ENCODE results near the gene SMYD3.

SMYD3 gene

GRCh38 chr1:246111570-246111969 lies 395.5 kb downstream of the SMYD3 start:
- DNase-seq (ENCODE audit: low read depth): no peak
- no peaks in the 10 kb centered on the region for H3K4me1 ChIP-seq (ENCODE audit: control insufficient read depth, insufficient read depth, low read length)
- no peaks in the 10 kb centered on the region for H3K9me3 ChIP-seq (ENCODE audit: control insufficient read depth, low read length)
- no peak overlapping the region for H3K9ac ChIP-seq (ENCODE audit: low read length)
- no peaks in the 10 kb centered on the region for H3K27me3 ChIP-seq (replicated peaks; ENCODE audit: control insufficient read depth, insufficient read depth, low read length)
- H3K4me3 ChIP-seq (ENCODE audit: low read length): no peak overlapping the region
- no peaks in the 10 kb centered on the region for H3K36me3 ChIP-seq (ENCODE audit: control insufficient read depth, insufficient read depth, low read length, severe bottlenecking)

GRCh38 chr1:246110343-246111219 lies 396.5 kb downstream of the SMYD3 start:
- no peaks in the 10 kb centered on the region for H3K27me3 ChIP-seq (replicated peaks; ENCODE audit: control insufficient read depth, insufficient read depth, low read length)
- DNase-seq (ENCODE audit: low read depth): no peak
- no peaks in the 10 kb centered on the region for H3K36me3 ChIP-seq (ENCODE audit: control insufficient read depth, insufficient read depth, low read length, severe bottlenecking)
- no peak overlapping the region for H3K4me3 ChIP-seq (ENCODE audit: low read length)
- no peaks in the 10 kb centered on the region for H3K9me3 ChIP-seq (ENCODE audit: control insufficient read depth, low read length)
- no peak overlapping the region for H3K9ac ChIP-seq (ENCODE audit: low read length)
- H3K4me1 ChIP-seq (ENCODE audit: control insufficient read depth, insufficient read depth, low read length): no peaks in the 10 kb centered on the region

- no peaks in the 10 kb centered on the region for H3K27me3 ChIP-seq (replicated peaks; ENCODE audit: control insufficient read depth, insufficient read depth, low read length)
- H3K4me1 ChIP-seq (ENCODE audit: control insufficient read depth, insufficient read depth, low read length): no peaks in the 10 kb centered on the region
- no peaks in the 10 kb centered on the region for H3K36me3 ChIP-seq (ENCODE audit: control insufficient read depth, insufficient read depth, low read length, severe bottlenecking)
- H3K9ac ChIP-seq (ENCODE audit: low read length): no peak overlapping the region
- no peak overlapping the region for H3K4me3 ChIP-seq (ENCODE audit: low read length)
- DNase-seq (ENCODE audit: low read depth): no peak
- H3K9me3 ChIP-seq (ENCODE audit: control insufficient read depth, low read length): no peaks in the 10 kb centered on the region
These were observed 398.7 kb downstream of the SMYD3 start for GRCh38 chr1:246108278-246108925.

GRCh38 chr1:246107516-246108277 lies 399.4 kb downstream of the SMYD3 start:
- peak; percentile 17 for DNase-seq (ENCODE audit: low read depth)
- Histone ChIP-seq H3K27me3 (replicated peaks; ENCODE audit: control insufficient read depth, insufficient read depth, low read length) (no peaks in the 10 kb centered on the region), H3K9ac (ENCODE audit: low read length) (no peak overlapping the region), H3K9me3 (ENCODE audit: control insufficient read depth, low read length) (no peaks in the 10 kb centered on the region), H3K4me3 (ENCODE audit: low read length) (no peak overlapping the region), H3K36me3 (ENCODE audit: control insufficient read depth, insufficient read depth, low read length, severe bottlenecking) (no peaks in the 10 kb centered on the region), H3K4me1 (ENCODE audit: control insufficient read depth, insufficient read depth, low read length) (no peaks in the 10 kb centered on the region)

GRCh38 chr1:246106342-246106763 lies 400.7 kb downstream of the SMYD3 start:
- no peaks in the 10 kb centered on the region for H3K9me3 ChIP-seq (ENCODE audit: control insufficient read depth, low read length)
- H3K4me1 ChIP-seq (ENCODE audit: control insufficient read depth, insufficient read depth, low read length): no peaks in the 10 kb centered on the region
- H3K36me3 ChIP-seq (ENCODE audit: control insufficient read depth, insufficient read depth, low read length, severe bottlenecking): no peaks in the 10 kb centered on the region
- H3K27me3 ChIP-seq (replicated peaks; ENCODE audit: control insufficient read depth, insufficient read depth, low read length): no peaks in the 10 kb centered on the region
- no peak overlapping the region for H3K4me3 ChIP-seq (ENCODE audit: low read length)
- no peak for DNase-seq (ENCODE audit: low read depth)
- H3K9ac ChIP-seq (ENCODE audit: low read length): no peak overlapping the region

GRCh38 chr1:246104927-246105326 lies 402.2 kb downstream of the SMYD3 start:
- H3K9ac ChIP-seq (ENCODE audit: low read length): no peak overlapping the region
- H3K27me3 ChIP-seq (replicated peaks; ENCODE audit: control insufficient read depth, insufficient read depth, low read length): no peaks in the 10 kb centered on the region
- H3K9me3 ChIP-seq (ENCODE audit: control insufficient read depth, low read length): no peaks in the 10 kb centered on the region
- no peaks in the 10 kb centered on the region for H3K36me3 ChIP-seq (ENCODE audit: control insufficient read depth, insufficient read depth, low read length, severe bottlenecking)
- DNase-seq (ENCODE audit: low read depth): no peak
- peaks cover under 1% of the 10 kb centered on the region for H3K4me1 ChIP-seq (ENCODE audit: control insufficient read depth, insufficient read depth, low read length)
- no peak overlapping the region for H3K4me3 ChIP-seq (ENCODE audit: low read length)

- H3K27me3 ChIP-seq (replicated peaks; ENCODE audit: control insufficient read depth, insufficient read depth, low read length): no peaks in the 10 kb centered on the region
- no peak for DNase-seq (ENCODE audit: low read depth)
- no peaks in the 10 kb centered on the region for H3K36me3 ChIP-seq (ENCODE audit: control insufficient read depth, insufficient read depth, low read length, severe bottlenecking)
- H3K9ac ChIP-seq (ENCODE audit: low read length): no peak overlapping the region
- no peaks in the 10 kb centered on the region for H3K9me3 ChIP-seq (ENCODE audit: control insufficient read depth, low read length)
- peaks cover 8% of the 10 kb centered on the region for H3K4me1 ChIP-seq (ENCODE audit: control insufficient read depth, insufficient read depth, low read length)
- no peak overlapping the region for H3K4me3 ChIP-seq (ENCODE audit: low read length)
These were observed 407.5 kb downstream of the SMYD3 start for GRCh38 chr1:246099570-246099969.

GRCh38 chr1:246096356-246096755 lies 410.7 kb downstream of the SMYD3 start:
- Histone ChIP-seq H3K4me1 (ENCODE audit: control insufficient read depth, insufficient read depth, low read length) (peaks cover 8% of the 10 kb centered on the region), H3K9ac (ENCODE audit: low read length) (no peak overlapping the region), H3K36me3 (ENCODE audit: control insufficient read depth, insufficient read depth, low read length, severe bottlenecking) (no peaks in the 10 kb centered on the region), H3K27me3 (replicated peaks; ENCODE audit: control insufficient read depth, insufficient read depth, low read length) (no peaks in the 10 kb centered on the region), H3K9me3 (ENCODE audit: control insufficient read depth, low read length) (no peaks in the 10 kb centered on the region), H3K4me3 (ENCODE audit: low read length) (no peak overlapping the region)
- DNase-seq (ENCODE audit: low read depth): no peak

GRCh38 chr1:246095443-246095842 lies 411.6 kb downstream of the SMYD3 start:
- H3K27me3 ChIP-seq (replicated peaks; ENCODE audit: control insufficient read depth, insufficient read depth, low read length): no peaks in the 10 kb centered on the region
- no peaks in the 10 kb centered on the region for H3K36me3 ChIP-seq (ENCODE audit: control insufficient read depth, insufficient read depth, low read length, severe bottlenecking)
- H3K9me3 ChIP-seq (ENCODE audit: control insufficient read depth, low read length): no peaks in the 10 kb centered on the region
- DNase-seq (ENCODE audit: low read depth): no peak
- no peak overlapping the region for H3K9ac ChIP-seq (ENCODE audit: low read length)
- peaks cover 8% of the 10 kb centered on the region for H3K4me1 ChIP-seq (ENCODE audit: control insufficient read depth, insufficient read depth, low read length)
- no peak overlapping the region for H3K4me3 ChIP-seq (ENCODE audit: low read length)

GRCh38 chr1:246093230-246093629 lies 413.8 kb downstream of the SMYD3 start:
- no peak for DNase-seq (ENCODE audit: low read depth)
- no peaks in the 10 kb centered on the region for H3K4me1 ChIP-seq (ENCODE audit: control insufficient read depth, insufficient read depth, low read length)
- H3K36me3 ChIP-seq (ENCODE audit: control insufficient read depth, insufficient read depth, low read length, severe bottlenecking): no peaks in the 10 kb centered on the region
- H3K9ac ChIP-seq (ENCODE audit: low read length): no peak overlapping the region
- no peak overlapping the region for H3K4me3 ChIP-seq (ENCODE audit: low read length)
- no peaks in the 10 kb centered on the region for H3K27me3 ChIP-seq (replicated peaks; ENCODE audit: control insufficient read depth, insufficient read depth, low read length)
- no peaks in the 10 kb centered on the region for H3K9me3 ChIP-seq (ENCODE audit: control insufficient read depth, low read length)

- Histone ChIP-seq H3K4me3 (ENCODE audit: low read length) (no peak overlapping the region), H3K4me1 (ENCODE audit: control insufficient read depth, insufficient read depth, low read length) (no peaks in the 10 kb centered on the region), H3K27me3 (replicated peaks; ENCODE audit: control insufficient read depth, insufficient read depth, low read length) (no peaks in the 10 kb centered on the region), H3K36me3 (ENCODE audit: control insufficient read depth, insufficient read depth, low read length, severe bottlenecking) (no peaks in the 10 kb centered on the region), H3K9ac (ENCODE audit: low read length) (no peak overlapping the region), H3K9me3 (ENCODE audit: control insufficient read depth, low read length) (no peaks in the 10 kb centered on the region)
- no peak for DNase-seq (ENCODE audit: low read depth)
These were observed 414.9 kb downstream of the SMYD3 start for GRCh38 chr1:246092136-246092535.

Data from adipocyte (in vitro differentiated cells).